ENCODE measurements around the gene IKZF2.

Gene IKZF2

DNA sequence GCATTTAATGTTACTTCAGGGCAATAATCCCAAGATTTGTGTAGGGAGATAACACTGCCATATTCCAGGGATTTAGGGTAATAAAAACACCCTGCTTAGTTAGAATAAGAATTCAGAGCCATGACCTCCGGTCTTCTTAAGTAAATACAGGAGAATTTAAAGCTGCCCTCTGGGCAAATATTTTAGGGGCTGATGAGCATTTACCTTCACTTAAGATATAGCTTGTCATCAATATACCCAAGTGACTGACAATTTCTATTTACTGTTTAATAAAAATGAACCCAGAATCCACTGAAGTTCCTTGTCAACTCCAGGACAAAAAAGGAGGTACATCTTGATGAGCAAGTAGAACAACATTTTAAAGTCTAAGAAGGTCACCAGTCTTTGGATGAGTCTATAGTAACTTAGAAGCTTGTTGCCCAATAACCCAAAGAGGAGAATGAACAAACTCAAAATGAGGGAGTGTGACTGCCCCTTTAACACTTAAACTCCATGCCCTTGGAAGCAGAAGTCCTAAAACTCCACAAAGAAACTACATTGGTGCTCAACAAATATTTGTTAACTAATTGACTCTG is 24.3 kb upstream of the IKZF2 start:
- Histone ChIP-seq H3K27me3 (ENCODE audit: control insufficient read depth in 1 of 2, insufficient read depth in 2 of 2, low read length in 2 of 2) (no peaks in the 10 kb centered on the region), H3K9me3 (ENCODE audit: control insufficient read depth in 1 of 2, low read length in 2 of 2) (no peaks in the 10 kb centered on the region), H3K9ac (ENCODE audit: low read depth in 1 of 2, low read length in 2 of 2) (no peak overlapping the region), H3K36me3 (ENCODE audit: control insufficient read depth in 1 of 2, insufficient read depth in 2 of 2, low read length in 2 of 2) (no peaks in the 10 kb centered on the region), H3K4me1 (ENCODE audit: control insufficient read depth in 1 of 2, insufficient read depth in 2 of 2, low read length in 2 of 2) (no peaks in the 10 kb centered on the region), H3K4me3 (ENCODE audit: low read depth in 1 of 2, low read length in 2 of 2) (no peak overlapping the region), H3K27ac (ENCODE audit: low read depth, low read length) (no peak overlapping the region)

DNA sequence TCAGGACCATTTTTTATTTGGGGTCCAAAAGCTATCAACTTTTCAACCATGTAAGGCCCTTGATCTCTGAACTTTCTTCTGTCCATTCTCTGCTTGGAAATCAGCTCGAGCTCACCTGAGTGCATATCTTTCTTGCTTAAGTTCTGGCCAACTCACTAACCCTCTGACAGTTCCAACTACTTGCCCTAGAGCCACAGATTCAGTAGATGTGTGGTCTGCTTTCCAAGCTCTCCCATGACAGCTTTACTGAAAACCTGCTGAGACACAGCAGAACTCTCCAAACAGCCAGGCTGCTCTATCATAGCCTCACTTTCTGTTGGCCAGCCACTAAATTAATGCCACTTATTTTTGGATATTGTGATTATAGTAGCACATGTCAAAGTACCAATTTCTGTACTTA is 21.2 kb upstream of the IKZF2 start:
- Histone ChIP-seq H3K9ac (ENCODE audit: low read depth in 1 of 2, low read length in 2 of 2) (no peak overlapping the region), H3K27me3 (ENCODE audit: control insufficient read depth in 1 of 2, insufficient read depth in 2 of 2, low read length in 2 of 2) (no peaks in the 10 kb centered on the region), H3K36me3 (ENCODE audit: control insufficient read depth in 1 of 2, insufficient read depth in 2 of 2, low read length in 2 of 2) (no peaks in the 10 kb centered on the region), H3K9me3 (ENCODE audit: control insufficient read depth in 1 of 2, low read length in 2 of 2) (no peaks in the 10 kb centered on the region), H3K4me1 (ENCODE audit: control insufficient read depth in 1 of 2, insufficient read depth in 2 of 2, low read length in 2 of 2) (no peaks in the 10 kb centered on the region), H3K4me3 (ENCODE audit: low read depth in 1 of 2, low read length in 2 of 2) (no peak overlapping the region), H3K27ac (ENCODE audit: low read depth, low read length) (no peak overlapping the region)

DNA sequence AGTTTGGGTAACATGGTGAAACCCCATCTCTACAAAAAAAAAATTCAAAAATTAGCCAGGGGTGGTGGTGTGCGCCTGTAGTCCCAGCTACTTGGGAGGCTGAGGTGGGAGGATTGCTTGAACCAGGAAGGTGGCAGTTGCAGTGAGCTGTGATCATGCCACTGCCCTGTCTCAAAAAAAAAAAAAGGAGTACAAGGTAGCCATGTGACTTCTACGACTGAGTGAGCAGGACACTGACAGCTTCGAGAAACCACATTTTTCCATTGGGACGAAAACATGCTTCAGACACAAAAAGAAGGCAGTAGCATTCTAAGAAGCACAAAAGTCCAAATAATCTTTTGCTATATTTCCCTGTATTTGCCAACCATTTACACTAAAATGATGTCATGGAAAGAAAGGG is 19.7 kb upstream of the IKZF2 start:
- H3K9me3 ChIP-seq (ENCODE audit: control insufficient read depth in 1 of 2, low read length in 2 of 2) = no peaks in the 10 kb centered on the region
- no peak overlapping the region for H3K27ac ChIP-seq (ENCODE audit: low read depth, low read length)
- no peak overlapping the region for H3K9ac ChIP-seq (ENCODE audit: low read depth in 1 of 2, low read length in 2 of 2)
- H3K36me3 ChIP-seq (ENCODE audit: control insufficient read depth in 1 of 2, insufficient read depth in 2 of 2, low read length in 2 of 2) = no peaks in the 10 kb centered on the region
- no peaks in the 10 kb centered on the region for H3K27me3 ChIP-seq (ENCODE audit: control insufficient read depth in 1 of 2, insufficient read depth in 2 of 2, low read length in 2 of 2)
- H3K4me1 ChIP-seq (ENCODE audit: control insufficient read depth in 1 of 2, insufficient read depth in 2 of 2, low read length in 2 of 2) = no peaks in the 10 kb centered on the region
- H3K4me3 ChIP-seq (ENCODE audit: low read depth in 1 of 2, low read length in 2 of 2) = no peak overlapping the region

GRCh38 chr2:213167271-213167930 is 16.0 kb upstream of the IKZF2 start:
- Histone ChIP-seq H3K4me1 (ENCODE audit: control insufficient read depth in 1 of 2, insufficient read depth in 2 of 2, low read length in 2 of 2) (no peaks in the 10 kb centered on the region), H3K27ac (ENCODE audit: low read depth, low read length) (no peak overlapping the region), H3K9me3 (ENCODE audit: control insufficient read depth in 1 of 2, low read length in 2 of 2) (no peaks in the 10 kb centered on the region), H3K9ac (ENCODE audit: low read depth in 1 of 2, low read length in 2 of 2) (no peak overlapping the region), H3K36me3 (ENCODE audit: control insufficient read depth in 1 of 2, insufficient read depth in 2 of 2, low read length in 2 of 2) (no peaks in the 10 kb centered on the region), H3K27me3 (ENCODE audit: control insufficient read depth in 1 of 2, insufficient read depth in 2 of 2, low read length in 2 of 2) (no peaks in the 10 kb centered on the region), H3K4me3 (ENCODE audit: low read depth in 1 of 2, low read length in 2 of 2) (no peak overlapping the region)

DNA sequence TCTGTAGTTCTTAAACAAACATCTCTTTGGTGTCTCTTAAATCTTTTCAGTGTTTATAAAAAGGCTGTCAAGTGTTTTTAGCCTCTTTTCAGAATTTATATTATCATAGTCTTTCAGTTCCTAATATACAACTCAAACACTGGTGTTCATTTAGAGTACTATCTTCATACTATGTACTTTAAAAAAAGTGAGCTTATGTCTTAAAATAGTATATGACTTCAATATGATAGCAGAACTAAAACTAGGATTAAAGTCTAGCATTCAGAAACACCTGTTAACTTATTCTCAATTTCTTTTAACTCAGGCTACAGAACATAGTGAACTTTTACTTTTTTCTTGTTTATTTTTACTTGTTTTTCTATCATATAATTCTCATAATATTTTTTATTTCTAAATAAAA is 14.7 kb upstream of the IKZF2 start:
- Histone ChIP-seq H3K4me3 (ENCODE audit: low read depth in 1 of 2, low read length in 2 of 2) (no peak overlapping the region), H3K9ac (ENCODE audit: low read depth in 1 of 2, low read length in 2 of 2) (no peak overlapping the region), H3K27ac (ENCODE audit: low read depth, low read length) (no peak overlapping the region), H3K36me3 (ENCODE audit: control insufficient read depth in 1 of 2, insufficient read depth in 2 of 2, low read length in 2 of 2) (no peaks in the 10 kb centered on the region), H3K4me1 (ENCODE audit: control insufficient read depth in 1 of 2, insufficient read depth in 2 of 2, low read length in 2 of 2) (no peaks in the 10 kb centered on the region), H3K27me3 (ENCODE audit: control insufficient read depth in 1 of 2, insufficient read depth in 2 of 2, low read length in 2 of 2) (no peaks in the 10 kb centered on the region), H3K9me3 (ENCODE audit: control insufficient read depth in 1 of 2, low read length in 2 of 2) (no peaks in the 10 kb centered on the region)

DNA sequence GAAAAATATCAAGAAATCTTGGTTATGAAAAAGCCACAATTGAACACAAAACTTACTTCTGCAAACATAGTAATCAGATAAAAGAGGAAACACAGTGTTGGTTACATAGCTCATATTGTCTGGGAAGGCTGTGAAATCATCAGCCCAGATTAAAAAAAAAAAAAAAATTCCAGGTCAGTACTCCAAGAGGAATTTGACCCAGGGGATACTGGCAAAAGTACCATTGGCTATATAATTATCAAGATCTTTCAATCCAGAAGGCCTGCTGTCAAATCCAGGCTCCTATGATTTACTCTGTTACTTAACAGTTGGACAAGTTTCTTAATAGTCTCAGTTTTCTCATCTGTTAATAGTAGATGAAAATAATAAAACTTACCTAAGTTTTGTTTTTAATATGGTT is 12.9 kb upstream of the IKZF2 start:
- Histone ChIP-seq H3K4me1 (ENCODE audit: control insufficient read depth in 1 of 2, insufficient read depth in 2 of 2, low read length in 2 of 2) (no peaks in the 10 kb centered on the region), H3K36me3 (ENCODE audit: control insufficient read depth in 1 of 2, insufficient read depth in 2 of 2, low read length in 2 of 2) (no peaks in the 10 kb centered on the region), H3K4me3 (ENCODE audit: low read depth in 1 of 2, low read length in 2 of 2) (no peak overlapping the region), H3K9ac (ENCODE audit: low read depth in 1 of 2, low read length in 2 of 2) (no peak overlapping the region), H3K27ac (ENCODE audit: low read depth, low read length) (no peak overlapping the region), H3K27me3 (ENCODE audit: control insufficient read depth in 1 of 2, insufficient read depth in 2 of 2, low read length in 2 of 2) (no peaks in the 10 kb centered on the region), H3K9me3 (ENCODE audit: control insufficient read depth in 1 of 2, low read length in 2 of 2) (no peaks in the 10 kb centered on the region)

DNA sequence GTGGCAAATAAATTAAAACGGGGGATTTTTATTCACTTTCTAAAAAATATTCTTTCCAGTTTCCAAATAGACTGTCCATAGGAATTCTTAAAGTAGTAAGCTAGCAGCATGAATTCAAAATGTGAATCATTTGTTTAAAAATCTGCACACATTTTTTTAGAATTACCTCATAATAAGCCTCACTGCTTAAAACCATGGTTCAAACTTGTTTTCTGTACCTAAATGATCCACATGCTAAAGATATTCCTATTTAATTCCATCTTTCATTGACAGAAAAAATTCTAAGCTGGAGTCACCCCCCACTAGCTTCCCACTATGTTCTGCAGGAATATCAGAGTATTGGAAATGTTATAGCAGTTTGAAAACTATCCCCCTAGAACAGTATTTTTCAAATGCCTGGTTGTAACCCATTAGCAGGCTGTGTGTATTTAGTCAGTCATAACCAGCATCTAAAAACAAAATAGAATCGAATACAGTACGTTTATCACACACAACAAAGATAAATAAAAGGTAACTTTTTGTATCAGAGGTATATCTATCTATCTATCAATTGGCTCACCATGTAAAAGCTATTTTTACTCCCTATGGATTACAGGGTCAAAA is 11.2 kb upstream of the IKZF2 start:
- H3K4me1 ChIP-seq (ENCODE audit: control insufficient read depth in 1 of 2, insufficient read depth in 2 of 2, low read length in 2 of 2) = no peaks in the 10 kb centered on the region
- H3K27ac ChIP-seq (ENCODE audit: low read depth, low read length) = no peak overlapping the region
- no peaks in the 10 kb centered on the region for H3K9me3 ChIP-seq (ENCODE audit: control insufficient read depth in 1 of 2, low read length in 2 of 2)
- no peak overlapping the region for H3K9ac ChIP-seq (ENCODE audit: low read depth in 1 of 2, low read length in 2 of 2)
- H3K4me3 ChIP-seq (ENCODE audit: low read depth in 1 of 2, low read length in 2 of 2) = no peak overlapping the region
- no peaks in the 10 kb centered on the region for H3K36me3 ChIP-seq (ENCODE audit: control insufficient read depth in 1 of 2, insufficient read depth in 2 of 2, low read length in 2 of 2)
- H3K27me3 ChIP-seq (ENCODE audit: control insufficient read depth in 1 of 2, insufficient read depth in 2 of 2, low read length in 2 of 2) = no peaks in the 10 kb centered on the region

DNA sequence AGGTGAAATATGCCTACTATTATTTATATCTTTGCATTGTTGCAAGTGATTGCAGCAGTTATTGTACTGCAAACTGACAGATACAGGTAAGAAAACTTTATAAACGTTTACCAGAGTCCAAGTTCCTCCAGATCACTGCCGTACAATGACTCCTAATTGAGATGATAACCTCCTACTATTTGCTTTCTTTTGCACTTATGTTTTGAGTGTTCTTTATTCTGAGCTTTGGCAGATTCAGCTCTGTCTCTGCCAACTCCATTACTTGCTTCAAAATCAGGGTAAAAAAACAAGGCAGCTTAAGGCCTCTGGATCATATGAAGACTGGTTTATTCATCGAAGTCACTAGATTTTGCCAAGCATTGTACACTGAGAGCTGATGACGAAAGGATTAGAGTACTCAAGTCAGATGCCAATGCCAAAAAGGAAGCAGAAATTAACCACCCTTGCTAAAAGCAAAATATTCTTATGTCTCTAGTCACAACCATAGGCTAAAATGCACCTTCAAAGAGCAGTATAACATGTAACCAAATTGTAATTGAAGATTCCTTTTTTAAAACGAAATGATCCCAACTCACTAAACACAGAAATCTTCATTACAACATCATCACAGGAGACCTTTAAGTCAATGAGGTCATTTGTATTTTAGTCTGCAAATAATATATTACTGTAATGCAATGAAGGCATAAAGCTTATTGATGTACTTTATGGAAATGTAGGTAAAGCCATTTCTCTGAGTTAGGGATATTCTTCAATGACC is 10.5 kb upstream of the IKZF2 start:
- no peak overlapping the region for H3K4me3 ChIP-seq (ENCODE audit: low read depth in 1 of 2, low read length in 2 of 2)
- H3K9ac ChIP-seq (ENCODE audit: low read depth in 1 of 2, low read length in 2 of 2) = no peak overlapping the region
- H3K9me3 ChIP-seq (ENCODE audit: control insufficient read depth in 1 of 2, low read length in 2 of 2) = no peaks in the 10 kb centered on the region
- no peaks in the 10 kb centered on the region for H3K27me3 ChIP-seq (ENCODE audit: control insufficient read depth in 1 of 2, insufficient read depth in 2 of 2, low read length in 2 of 2)
- H3K4me1 ChIP-seq (ENCODE audit: control insufficient read depth in 1 of 2, insufficient read depth in 2 of 2, low read length in 2 of 2) = no peaks in the 10 kb centered on the region
- H3K27ac ChIP-seq (ENCODE audit: low read depth, low read length) = no peak overlapping the region
- H3K36me3 ChIP-seq (ENCODE audit: control insufficient read depth in 1 of 2, insufficient read depth in 2 of 2, low read length in 2 of 2) = no peaks in the 10 kb centered on the region

- Histone ChIP-seq H3K27me3 (ENCODE audit: control insufficient read depth in 1 of 2, insufficient read depth in 2 of 2, low read length in 2 of 2) (no peaks in the 10 kb centered on the region), H3K9me3 (ENCODE audit: control insufficient read depth in 1 of 2, low read length in 2 of 2) (no peaks in the 10 kb centered on the region), H3K27ac (ENCODE audit: low read depth, low read length) (no peak overlapping the region), H3K4me1 (ENCODE audit: control insufficient read depth in 1 of 2, insufficient read depth in 2 of 2, low read length in 2 of 2) (no peaks in the 10 kb centered on the region), H3K4me3 (ENCODE audit: low read depth in 1 of 2, low read length in 2 of 2) (no peak overlapping the region), H3K9ac (ENCODE audit: low read depth in 1 of 2, low read length in 2 of 2) (no peak overlapping the region), H3K36me3 (ENCODE audit: control insufficient read depth in 1 of 2, insufficient read depth in 2 of 2, low read length in 2 of 2) (no peaks in the 10 kb centered on the region)
Observed at GRCh38 chr2:213159768-213160167, 8.4 kb upstream of the IKZF2 start.

DNA sequence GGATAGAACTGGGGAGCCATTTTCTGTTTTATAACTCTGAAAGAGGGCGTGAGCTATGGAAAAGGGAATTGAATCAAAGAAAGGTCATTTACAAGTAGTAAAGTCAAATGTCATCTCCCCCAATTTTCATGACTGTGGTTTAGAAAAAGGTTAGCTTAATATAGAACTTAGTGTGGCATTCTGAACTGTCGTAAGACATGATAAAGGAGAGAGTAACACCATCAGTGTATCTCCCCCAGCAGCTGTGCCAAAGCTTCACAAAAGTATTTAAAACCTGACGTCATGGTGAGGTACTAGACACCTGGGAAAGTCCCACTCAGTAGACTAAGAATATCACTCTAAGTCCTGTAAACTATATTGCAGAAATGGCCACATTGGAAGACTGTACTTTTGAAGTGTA is 5.8 kb upstream of the IKZF2 start:
- Histone ChIP-seq H3K27me3 (ENCODE audit: control insufficient read depth in 1 of 2, insufficient read depth in 2 of 2, low read length in 2 of 2) (no peaks in the 10 kb centered on the region), H3K4me1 (ENCODE audit: control insufficient read depth in 1 of 2, insufficient read depth in 2 of 2, low read length in 2 of 2) (peaks cover 0 to 3% of the 10 kb centered on the region in 2 donors), H3K9me3 (ENCODE audit: control insufficient read depth in 1 of 2, low read length in 2 of 2) (no peaks in the 10 kb centered on the region), H3K27ac (ENCODE audit: low read depth, low read length) (no peak overlapping the region), H3K9ac (ENCODE audit: low read depth in 1 of 2, low read length in 2 of 2) (no peak overlapping the region), H3K4me3 (ENCODE audit: low read depth in 1 of 2, low read length in 2 of 2) (no peak overlapping the region), H3K36me3 (ENCODE audit: control insufficient read depth in 1 of 2, insufficient read depth in 2 of 2, low read length in 2 of 2) (no peaks in the 10 kb centered on the region)
